HepG2 (cell line): ENCODE results near the gene TUBA4A. TPM values are rescaled to one million over a fixed set of nuclear protein-coding genes. Genes with fewer than 3 reads are reported as not detected.

Experiments used
- CSRNP1 ChIP-seq: sonication (generic); formaldehyde crosslinking; IDR thresholded peaks from 2 replicates; pipeline ENCODE4 v1.8.1; 2023; ENCODE audit warnings: mild to moderate bottlenecking, missing genetic modification reagents
- GATAD1 ChIP-seq: IDR thresholded peaks from 2 replicates; pipeline ENCODE4 v1.6.1; 2016; ENCODE audit warnings: missing genetic modification reagents, missing compliant biosample characterization
- MIER3 ChIP-seq: IDR thresholded peaks from 2 replicates; pipeline ENCODE4 v1.6.1; 2016; ENCODE audit warnings: missing compliant biosample characterization, borderline replicate concordance
- PBX3 ChIP-seq: sonication (generic); formaldehyde crosslinking; IDR thresholded peaks from 2 replicates; pipeline ENCODE4 v1.8.1; 2023; ENCODE audit warnings: missing genetic modification reagents, inconsistent platforms, borderline replicate concordance
- RAD51 ChIP-seq: fragments of 450-650 bp; IDR thresholded peaks from 2 replicates; pipeline ENCODE4 v1.6.1; 2016; ENCODE audit warnings: borderline replicate concordance
- THAP11 ChIP-seq: IDR thresholded peaks from 2 replicates; pipeline ENCODE4 v1.6.1; 2016; ENCODE audit warnings: missing biosample characterization, missing genetic modification reagents
- TOPORS ChIP-seq: sonication (generic); formaldehyde crosslinking; IDR thresholded peaks from 2 replicates; pipeline ENCODE4 v1.8.0; 2023; ENCODE audit warnings: mild to moderate bottlenecking, missing genetic modification reagents
- TRIM22 ChIP-seq: fragments of 450-650 bp; IDR thresholded peaks from 2 replicates; pipeline ENCODE4 v1.6.1; 2017
- ZBTB34 ChIP-seq: sonication (generic); formaldehyde crosslinking; IDR thresholded peaks from 2 replicates; pipeline ENCODE4 v1.8.0; 2022; ENCODE audit warnings: mild to moderate bottlenecking, missing genetic modification reagents
- ZHX2 ChIP-seq, 2 experiments: sonication (generic) in 1 of 2; formaldehyde crosslinking in 1 of 2; IDR thresholded peaks; 2 replicates each; pipeline versions ENCODE4 v1.6.1 to v1.9.0; 2014 to 2022; ENCODE audit warnings: antibody characterized with exemption in 1 of 2, borderline replicate concordance in 1 of 2, inconsistent platforms in 1 of 2, low read depth in 1 of 2, missing genetic modification reagents in 1 of 2
- ZNF264 ChIP-seq: sonication (generic); formaldehyde crosslinking; IDR thresholded peaks from 2 replicates; pipeline ENCODE4 v1.4.0; 2020; ENCODE audit warnings: missing genetic modification reagents
- ZNF333 ChIP-seq: sonication (generic); formaldehyde crosslinking; IDR thresholded peaks from 2 replicates; pipeline ENCODE4 v1.4.0; 2020; ENCODE audit warnings: mild to moderate bottlenecking, missing genetic modification reagents, borderline replicate concordance
- ZNF34 ChIP-seq: sonication (generic); formaldehyde crosslinking; IDR thresholded peaks from 2 replicates; pipeline ENCODE4 v1.4.0; 2020; ENCODE audit warnings: mild to moderate bottlenecking, missing genetic modification reagents, borderline replicate concordance
- ZNF552 ChIP-seq: sonication (generic); formaldehyde crosslinking; IDR thresholded peaks from 2 replicates; pipeline ENCODE4 v1.9.0; 2022; ENCODE audit warnings: missing genetic modification reagents, mild to moderate bottlenecking, borderline replicate concordance
- ZNF558 ChIP-seq: sonication (generic); formaldehyde crosslinking; IDR thresholded peaks from 2 replicates; pipeline ENCODE4 v1.9.0; 2022; ENCODE audit warnings: mild to moderate bottlenecking, missing genetic modification reagents, borderline replicate concordance
- ZSCAN29 ChIP-seq: sonication (generic); formaldehyde crosslinking; conservative IDR thresholded peaks from 2 replicates; pipeline ENCODE4 v1.4.0; 2020; ENCODE audit warnings: mild to moderate bottlenecking, missing genetic modification reagents
- polyA plus RNA-seq, 8 experiments: library from polyadenylated mRNA; depleted of rRNA in 3 of 8; stranded (reverse) in 7 of 8; unstranded in 1 of 8; fragments of >200 nt; fragmentation: Illumina TruSeq in 4 of 8; extraction: Trizol in 4 of 8; gene quantifications; 2 replicates each; pipeline versions ENCODE4 v1.2.1 to v1.2.3, GENCODE V29; 2011 to 2016; ENCODE audit warnings: low read depth in 4 of 8, missing spikeins in 1 of 8, mixed read lengths in 1 of 8; ENCODE audit not compliant: insufficient read depth in 1 of 8
- total RNA-seq, 5 experiments: library from RNA; depleted of rRNA; stranded (reverse); fragments of >200 nt; fragmentation: Illumina TruSeq; extraction: Trizol; gene quantifications; 2 replicates each; pipeline ENCODE4 v1.2.3, GENCODE V29; 2016; ENCODE audit warnings: low read depth in 1 of 5

TUBA4A gene
- total and polyA plus RNA-seq, 2 of the 13 experiments (the other 11 are each of a cell fraction or from before 2014, with no cell fraction given), result 1.3 to 12.7 TPM

DNA sequence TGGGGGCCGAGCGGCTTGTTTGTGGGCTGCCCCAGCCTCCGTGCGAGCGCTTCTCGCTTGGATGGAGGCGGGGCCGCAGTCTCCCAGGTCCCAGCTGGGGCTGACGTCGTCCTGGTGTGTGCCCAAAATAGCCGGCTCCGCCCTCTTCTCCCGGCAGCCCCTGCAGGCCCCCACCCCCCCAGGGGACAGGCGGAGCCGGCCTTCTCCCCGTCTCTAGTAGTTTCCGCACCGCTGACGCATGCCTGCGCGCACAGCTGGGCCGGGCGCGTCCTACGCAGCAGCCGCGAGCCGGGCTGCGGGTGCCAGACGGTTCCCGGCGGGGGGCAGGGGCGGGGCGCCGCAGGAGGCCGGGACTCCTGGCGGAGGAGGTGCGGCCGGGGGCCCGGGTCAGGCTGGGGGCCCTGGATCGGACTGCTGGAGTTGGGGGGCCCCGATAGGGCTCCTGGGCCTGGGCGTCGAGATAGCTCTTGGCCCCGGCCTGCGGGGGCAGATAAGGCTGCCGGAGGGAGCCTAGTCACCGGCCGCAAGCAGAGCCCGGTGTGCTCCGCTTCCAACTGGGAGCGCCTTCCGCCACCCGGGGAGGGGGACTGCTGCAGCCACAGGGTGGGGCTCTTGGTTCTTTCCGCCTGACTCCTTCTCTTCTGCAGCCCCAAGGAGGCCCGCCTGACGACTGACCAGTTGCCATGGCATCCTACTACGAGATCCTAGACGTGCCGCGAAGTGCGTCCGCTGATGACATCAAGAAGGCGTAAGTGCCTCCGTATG lies 25.6 kb upstream of the TUBA4A start, which contains the start of gene DNAJB2 (continued):
- TF ChIP-seq ZNF34 (CRISPR knock-in tag) (0 out of 2 replicates have a peak, but pooled peaks have one; percentile 41), TRIM22 (no peak), ZNF552 (CRISPR knock-in tag) (no peak), PBX3 (CRISPR knock-in tag) (no peak; the same call in 1 of the 2 replicates), ZHX2 (IDR thresholded peaks at IDR 0.05; ENCODE audit: low read depth) (0 out of 2 replicates have a peak, but pooled peaks have one; percentile 48), ZHX2 (CRISPR knock-in tag; IDR thresholded peaks at IDR 0.05; ENCODE audit: borderline replicate concordance) (peak; percentile 26; the same call in 1 of the 2 replicates), MIER3 (peak; percentile 52; the same call in 1 of the 2 replicates), TOPORS (peak; percentile 67; the same call in 1 of the 2 replicates), RAD51 (no peak), ZNF333 (CRISPR knock-in tag) (no peak), GATAD1 (peak; percentile 83), ZNF264 (CRISPR knock-in tag) (peak; percentile 85), THAP11 (peak; percentile 88), ZBTB34 (CRISPR knock-in tag) (0 out of 2 replicates have a peak, but pooled peaks have one; percentile 29), CSRNP1 (CRISPR knock-in tag) (peak; percentile 71; the same call in 1 of the 2 replicates), ZSCAN29 (CRISPR knock-in tag) (no peak), ZNF558 (CRISPR knock-in tag) (peak; percentile 97; the same call in 1 of the 2 replicates)
